Kidney (tissue), 14 donors: ENCODE data around the gene VSX2. TPM values are rescaled to one million over a fixed set of nuclear protein-coding genes. Genes with fewer than 3 reads are reported as not detected.

Experiments
- DNase-seq, 5 donors: peaks; one replicate each; pipeline ENCODE4 v3.0.0-alpha.2; 2013 to 2020
- FAIRE-seq: peaks from 2 replicates; lab custom pipeline; 2012; peaks lifted over from hg19 to GRCh38; lab: Jason Lieb, UNC
- H3K27ac ChIP-seq, 2 donors: one replicate each; pipeline ENCODE4 v1.7.0; 2013; ENCODE audit warnings: low read depth in 2 of 2, low read length in 2 of 2, inconsistent platforms in 1 of 2
- H3K27me3 ChIP-seq: one replicate; pipeline ENCODE4 v1.7.1; 2013; ENCODE audit warnings: low read length, inconsistent platforms; ENCODE audit not compliant: control insufficient read depth, insufficient read depth
- H3K36me3 ChIP-seq, 3 donors: one replicate each; pipeline versions ENCODE4 v1.7.0 to v1.7.1; 2013; ENCODE audit warnings: low read length in 3 of 3, control low read depth in 1 of 3, inconsistent platforms in 1 of 3; ENCODE audit not compliant: insufficient read depth in 3 of 3, control insufficient read depth in 2 of 3
- H3K4me1 ChIP-seq, 3 donors: one replicate each; pipeline versions ENCODE4 v1.7.0 to v1.7.1; 2013; ENCODE audit warnings: low read length in 3 of 3, inconsistent platforms in 1 of 3, low read depth in 1 of 3; ENCODE audit not compliant: control insufficient read depth in 2 of 3, insufficient read depth in 2 of 3
- H3K4me3 ChIP-seq, 3 donors: one replicate each; pipeline versions ENCODE4 v1.7.0 to v1.8.1; 2013; ENCODE audit warnings: low read length in 3 of 3, control low read depth in 1 of 3, inconsistent platforms in 1 of 3
- H3K9ac ChIP-seq, 3 donors: one replicate each; pipeline versions ENCODE4 v1.7.0 to v1.7.1; 2013; ENCODE audit warnings: low read length in 3 of 3, control low read depth in 1 of 3, inconsistent platforms in 1 of 3
- H3K9me3 ChIP-seq, 3 donors: one replicate each; pipeline versions ENCODE4 v1.7.0 to v1.7.1; 2013; ENCODE audit warnings: low read length in 3 of 3, control low read depth in 1 of 3, inconsistent platforms in 1 of 3; ENCODE audit not compliant: control insufficient read depth in 2 of 3, insufficient read depth in 1 of 3
- intact Hi-C: fragments of 100-400 bp; cut with DNase I; formaldehyde crosslinking; loops from one replicate; pipeline ENCODE4 v1.11.1; 2022
- polyA plus RNA-seq: library from polyadenylated mRNA; stranded (reverse); fragments of 350-450 nt; fragmentation: Illumina TruSeq; extraction: RNeasy Lipid Tissue Mini Kit (QIAGEN cat#74804); gene quantifications from one replicate; pipeline ENCODE4 v1.2.3, GENCODE V29; 2014; ENCODE audit warnings: low read depth, low replicate concordance; ENCODE audit not compliant: insufficient read depth
- total RNA-seq: library from RNA; stranded (reverse); fragmentation: NEBNext Ultra II Directional; extraction: Animal tissue kit (Norgen Biotek cat#: 25700); gene quantifications from one replicate; pipeline ENCODE4 v1.2.1, GENCODE V29; 2021
- TF ChIP-seq, protein P1 (sequence below): IDR thresholded peaks from 3 replicates; pipeline ENCODE4 v1.5.1; 2012; ENCODE audit warnings: mild to moderate bottlenecking, moderate library complexity, borderline replicate concordance; ENCODE audit not compliant: insufficient read depth; ENCODE audit errors: extremely low read depth
- donor health status: control.
- donor health status: control.
- donor health status: control.
- donor health status: control.
- donor health status: control.
- donor health status: DM: yes; HTN: yes; CAD: no.
- donor health status: Normal renal cell carcinoma (clear cell type).

VSX2 gene
- total and polyA plus RNA-seq, 2 donors from 2014 or later = not detected

DNA sequence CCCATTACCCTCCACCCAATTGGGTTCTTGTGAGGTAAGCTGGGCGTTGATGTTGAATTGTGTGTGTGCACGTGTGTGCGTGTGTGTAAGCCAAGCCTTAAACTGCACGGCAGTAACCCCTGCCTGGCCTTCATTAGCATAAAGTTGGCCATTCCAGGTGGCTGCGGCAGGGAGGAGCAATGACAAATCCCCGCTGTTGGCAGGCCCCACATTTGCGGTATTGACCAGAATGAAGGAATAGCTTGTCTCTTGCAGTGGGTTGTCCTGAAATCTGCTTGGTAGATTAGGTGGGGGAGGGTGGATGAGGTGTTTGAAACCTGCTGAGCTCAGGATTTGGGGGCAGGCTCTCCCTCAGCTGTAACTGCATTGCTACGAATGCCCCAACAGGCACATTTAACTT is 7.3 kb downstream of the VSX2 start:
- intact Hi-C loops = loop anchor here (10.0 kb wide), 1 partner anchor 132 kb away; no protein-coding TSS in a partner anchor
- Histone ChIP-seq H3K9me3 (no peaks in the 10 kb centered on the region), H3K4me1 (no peaks in the 10 kb centered on the region), H3K4me3 (no peak overlapping the region), H3K36me3 (no peaks in the 10 kb centered on the region), H3K27me3 (peaks cover 26% of the 10 kb centered on the region), H3K27ac (no peak overlapping the region), H3K9ac (no peak overlapping the region)
- TF ChIP-seq, protein P1, sequence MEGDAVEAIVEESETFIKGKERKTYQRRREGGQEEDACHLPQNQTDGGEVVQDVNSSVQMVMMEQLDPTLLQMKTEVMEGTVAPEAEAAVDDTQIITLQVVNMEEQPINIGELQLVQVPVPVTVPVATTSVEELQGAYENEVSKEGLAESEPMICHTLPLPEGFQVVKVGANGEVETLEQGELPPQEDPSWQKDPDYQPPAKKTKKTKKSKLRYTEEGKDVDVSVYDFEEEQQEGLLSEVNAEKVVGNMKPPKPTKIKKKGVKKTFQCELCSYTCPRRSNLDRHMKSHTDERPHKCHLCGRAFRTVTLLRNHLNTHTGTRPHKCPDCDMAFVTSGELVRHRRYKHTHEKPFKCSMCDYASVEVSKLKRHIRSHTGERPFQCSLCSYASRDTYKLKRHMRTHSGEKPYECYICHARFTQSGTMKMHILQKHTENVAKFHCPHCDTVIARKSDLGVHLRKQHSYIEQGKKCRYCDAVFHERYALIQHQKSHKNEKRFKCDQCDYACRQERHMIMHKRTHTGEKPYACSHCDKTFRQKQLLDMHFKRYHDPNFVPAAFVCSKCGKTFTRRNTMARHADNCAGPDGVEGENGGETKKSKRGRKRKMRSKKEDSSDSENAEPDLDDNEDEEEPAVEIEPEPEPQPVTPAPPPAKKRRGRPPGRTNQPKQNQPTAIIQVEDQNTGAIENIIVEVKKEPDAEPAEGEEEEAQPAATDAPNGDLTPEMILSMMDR = no peak
- DNase-seq (no peak), FAIRE-seq (no peak)

DNA sequence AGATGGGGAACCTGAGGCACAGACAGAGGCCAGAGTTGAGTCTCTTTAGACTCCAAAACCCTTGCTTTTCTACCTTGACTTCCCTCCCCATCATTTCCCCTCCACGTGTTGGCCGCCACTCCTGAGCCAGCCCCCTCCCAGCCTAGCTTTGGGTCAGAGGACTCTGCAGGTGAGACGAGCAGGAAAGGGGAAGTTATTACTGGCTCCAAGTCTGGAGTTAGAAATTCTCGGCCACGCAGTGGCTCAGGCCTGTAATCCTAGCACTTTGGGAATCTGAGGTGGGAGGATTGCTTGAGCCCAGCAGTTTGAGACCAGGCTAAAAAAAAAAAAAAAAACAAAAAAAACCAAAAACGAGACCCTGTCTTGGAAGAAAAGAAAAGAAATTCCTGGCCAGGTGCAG is 8.8 kb downstream of the VSX2 start:
- Histone ChIP-seq H3K9ac (no peak overlapping the region), H3K36me3 (no peaks in the 10 kb centered on the region), H3K4me1 (no peaks in the 10 kb centered on the region), H3K9me3 (no peaks in the 10 kb centered on the region), H3K27me3 (peaks cover 11% of the 10 kb centered on the region), H3K4me3 (no peak overlapping the region), H3K27ac (no peak overlapping the region)
- intact Hi-C loops = loop anchor here (10.0 kb wide), 1 partner anchor 133 kb away; no protein-coding TSS in a partner anchor
- DNase-seq = peak in 2 of 5 donors; percentile 37 to 52
- TF ChIP-seq, protein P1 = no peak
- FAIRE-seq = no peak

DNA sequence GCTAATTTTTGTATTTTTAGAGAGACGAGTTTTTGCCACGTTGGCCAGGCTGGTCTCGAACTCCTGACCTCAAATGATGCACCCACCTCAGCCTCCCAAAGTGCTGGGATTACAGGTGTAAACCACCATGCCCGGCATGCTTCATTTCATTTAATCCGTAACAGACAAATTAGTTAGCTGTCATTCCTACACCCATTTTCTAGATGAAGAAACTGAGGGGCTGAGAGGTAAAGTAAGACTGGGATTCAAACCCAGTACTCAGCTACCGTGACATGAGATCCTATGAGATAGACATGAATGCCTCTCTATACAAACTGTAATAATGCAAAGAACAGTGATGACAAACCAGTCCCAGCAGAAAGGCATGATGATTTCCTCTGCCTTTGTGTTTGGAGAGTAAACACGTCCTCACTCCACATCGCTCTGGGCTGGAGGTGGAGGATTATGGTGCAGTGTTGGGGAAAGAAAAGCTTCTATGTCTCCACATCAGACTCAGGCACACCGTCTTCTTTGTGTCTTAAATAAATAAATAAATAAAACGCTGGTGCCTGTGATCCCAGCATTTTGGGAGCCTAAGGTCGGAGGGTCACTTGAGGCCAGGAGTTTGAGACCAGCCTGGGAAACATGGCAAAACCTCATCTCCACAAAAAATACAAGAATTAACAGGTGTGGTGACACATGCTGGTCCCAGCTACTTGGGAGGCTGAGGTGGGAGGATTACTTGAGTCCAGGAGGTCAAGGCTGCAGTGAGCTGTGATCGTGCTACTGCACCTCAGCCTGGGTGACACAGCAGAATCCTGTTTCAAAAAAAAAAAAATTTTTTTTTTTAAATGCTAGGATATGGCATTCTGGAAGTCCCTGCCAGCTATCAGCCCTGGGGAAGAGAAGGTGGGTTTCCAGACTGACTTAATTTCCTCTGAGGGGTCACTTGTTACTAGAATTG is 10.5 kb downstream of the VSX2 start:
- DNase-seq (no peak), FAIRE-seq (no peak)
- Histone ChIP-seq H3K4me3 (no peak overlapping the region), H3K4me1 (no peaks in the 10 kb centered on the region), H3K9ac (no peak overlapping the region), H3K36me3 (no peaks in the 10 kb centered on the region), H3K9me3 (no peaks in the 10 kb centered on the region), H3K27ac (no peak overlapping the region), H3K27me3 (no peaks in the 10 kb centered on the region)
- intact Hi-C loops = loop anchor here (10.0 kb wide), 1 partner anchor 135 kb away; no protein-coding TSS in a partner anchor
- TF ChIP-seq, protein P1 = no peak
